ENCODE data around the gene CPS1.

Gene CPS1

DNA sequence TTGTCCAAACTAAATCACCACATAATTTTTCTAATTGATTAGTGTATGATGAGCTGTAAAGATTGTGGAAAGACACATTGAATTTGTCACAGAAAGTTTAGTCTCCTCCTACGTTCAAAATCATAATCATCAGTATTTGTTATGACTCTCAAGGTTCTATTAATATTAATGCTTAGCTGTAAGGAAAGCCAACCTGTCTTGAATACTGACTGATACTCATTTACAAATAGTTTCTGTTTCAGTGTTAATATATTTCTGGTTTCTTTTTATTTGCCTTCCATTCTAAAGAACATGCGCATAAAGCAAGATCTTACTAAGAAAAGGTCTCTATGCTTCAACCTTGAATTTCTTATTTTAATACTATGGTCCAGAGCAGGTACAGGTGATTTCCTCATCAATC lies 55.1 kb downstream of the CPS1 start:
- DNase-seq: no peak

DNA sequence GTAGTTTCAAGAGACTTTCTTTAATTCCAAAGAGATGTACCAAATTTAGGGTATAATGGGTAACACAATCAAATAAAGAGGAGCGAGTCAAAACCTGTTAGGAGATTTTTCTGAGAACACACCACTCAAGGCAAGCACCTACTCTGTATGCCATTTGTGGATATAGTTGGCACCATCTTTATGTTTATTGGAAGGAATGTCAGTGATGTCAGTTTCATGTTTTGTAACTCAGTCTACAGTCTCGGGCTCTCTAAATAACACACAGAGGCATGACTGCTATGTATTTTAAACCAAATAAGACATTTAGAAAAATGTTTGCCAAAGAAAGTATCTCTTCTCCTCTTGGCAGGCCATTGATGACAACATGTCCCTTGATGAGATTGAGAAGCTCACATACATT lies 59.7 kb downstream of the CPS1 start:
- DNase-seq: no peak

DNA sequence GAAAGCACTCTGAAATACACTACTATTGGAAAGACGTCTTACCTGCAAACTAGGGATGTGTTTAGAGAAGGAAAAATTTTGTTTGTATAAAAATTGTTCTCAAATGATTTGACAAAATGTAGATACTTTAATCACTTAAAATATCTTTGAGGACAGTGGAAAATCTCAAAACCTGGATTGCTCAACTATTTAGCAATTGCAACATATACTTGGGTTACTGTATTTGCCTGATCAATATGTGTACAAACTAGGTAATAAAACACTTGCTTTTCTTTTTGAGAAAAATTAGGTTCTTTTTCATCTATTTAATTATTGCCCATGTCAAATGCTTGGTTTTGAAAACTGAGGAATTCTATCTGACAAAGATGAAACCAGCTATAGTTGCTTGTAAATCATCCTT lies 60.9 kb downstream of the CPS1 start:
- DNase-seq: no peak

DNA sequence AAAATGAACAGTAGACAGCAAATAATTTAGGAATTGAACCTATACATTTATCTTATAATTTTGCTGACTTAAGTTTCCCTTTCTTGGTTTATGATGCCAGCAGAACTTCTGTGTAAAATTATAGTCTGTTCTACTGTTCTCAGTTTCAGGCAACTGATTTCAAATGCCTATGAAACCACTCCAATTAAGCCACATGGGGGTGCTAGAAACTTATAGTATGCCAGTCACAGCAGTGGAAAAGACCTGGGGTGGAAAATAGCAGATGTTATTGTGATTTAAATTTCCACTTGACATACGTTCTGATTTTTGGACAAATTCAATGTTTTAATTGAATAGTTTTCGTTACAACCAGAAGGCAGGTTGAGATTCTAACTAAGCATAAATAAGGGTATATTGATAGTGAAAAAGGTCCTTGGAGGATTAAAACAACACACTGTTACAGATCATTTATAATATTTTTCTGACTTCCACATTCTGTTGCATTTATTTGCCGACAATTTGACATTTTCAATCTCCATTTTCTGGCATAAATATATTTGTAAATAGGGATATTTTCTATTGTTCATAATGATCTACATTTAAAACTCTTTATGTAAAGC lies 61.4 kb downstream of the CPS1 start:
- DNase-seq: no peak

DNA sequence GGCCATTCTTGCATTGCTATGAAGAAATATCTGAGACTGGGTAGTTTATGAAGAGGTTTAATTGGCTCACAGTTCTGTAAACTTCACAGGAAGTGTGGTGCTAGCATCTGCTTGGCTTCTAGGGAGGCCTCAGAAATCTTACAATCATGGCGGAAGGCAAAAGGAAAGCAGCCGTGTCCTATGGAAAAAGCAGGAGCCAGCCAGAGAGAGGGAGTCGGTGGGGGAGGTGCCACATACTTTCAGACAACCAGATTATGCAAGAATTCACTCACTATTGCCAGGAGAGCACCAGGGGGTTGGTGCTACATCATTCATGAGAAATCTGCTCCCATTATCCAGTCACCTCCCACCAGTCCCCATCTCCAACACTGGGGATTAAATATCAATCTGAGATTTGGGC lies 64.1 kb downstream of the CPS1 start:
- DNase-seq: no peak

DNA sequence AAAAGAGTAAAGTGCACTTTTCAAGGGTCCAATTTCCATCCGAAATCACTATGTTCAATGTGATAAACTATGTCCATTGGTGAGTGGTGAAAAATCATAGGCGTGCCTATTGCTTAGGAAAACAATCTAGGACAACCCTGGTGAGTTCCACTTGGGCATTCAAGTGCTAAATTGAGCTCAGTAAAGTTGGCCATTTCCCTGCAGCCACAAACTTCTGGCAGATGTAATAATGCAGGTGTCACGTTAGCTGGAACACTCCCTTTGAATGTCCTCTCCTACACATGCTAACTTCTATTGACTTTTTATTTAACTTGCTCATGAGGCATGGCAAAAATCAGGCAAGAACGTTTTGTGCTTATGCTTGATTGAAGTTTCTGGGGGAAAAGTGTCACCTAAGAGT lies 67.1 kb downstream of the CPS1 start:
- DNase-seq: no peak

DNA sequence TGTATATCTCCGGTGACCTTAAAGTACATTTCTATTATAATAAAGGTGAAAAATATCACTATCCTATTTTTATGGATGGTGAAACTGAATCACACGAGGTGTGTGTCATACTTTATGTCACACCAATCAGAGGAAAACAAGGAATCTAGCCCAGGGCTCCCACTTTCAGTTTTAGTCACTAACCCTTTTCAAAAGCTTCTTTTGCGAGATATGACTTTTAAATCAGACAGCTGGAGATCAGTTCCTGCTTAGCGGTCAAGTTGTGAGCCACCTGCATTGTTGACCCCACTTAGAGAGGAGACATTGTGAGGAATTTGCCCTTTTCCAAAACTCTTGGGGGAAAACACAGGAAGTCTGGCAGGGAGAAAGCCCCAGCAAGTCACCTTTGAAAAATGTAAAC lies 70.5 kb downstream of the CPS1 start:
- no peak for DNase-seq

DNA sequence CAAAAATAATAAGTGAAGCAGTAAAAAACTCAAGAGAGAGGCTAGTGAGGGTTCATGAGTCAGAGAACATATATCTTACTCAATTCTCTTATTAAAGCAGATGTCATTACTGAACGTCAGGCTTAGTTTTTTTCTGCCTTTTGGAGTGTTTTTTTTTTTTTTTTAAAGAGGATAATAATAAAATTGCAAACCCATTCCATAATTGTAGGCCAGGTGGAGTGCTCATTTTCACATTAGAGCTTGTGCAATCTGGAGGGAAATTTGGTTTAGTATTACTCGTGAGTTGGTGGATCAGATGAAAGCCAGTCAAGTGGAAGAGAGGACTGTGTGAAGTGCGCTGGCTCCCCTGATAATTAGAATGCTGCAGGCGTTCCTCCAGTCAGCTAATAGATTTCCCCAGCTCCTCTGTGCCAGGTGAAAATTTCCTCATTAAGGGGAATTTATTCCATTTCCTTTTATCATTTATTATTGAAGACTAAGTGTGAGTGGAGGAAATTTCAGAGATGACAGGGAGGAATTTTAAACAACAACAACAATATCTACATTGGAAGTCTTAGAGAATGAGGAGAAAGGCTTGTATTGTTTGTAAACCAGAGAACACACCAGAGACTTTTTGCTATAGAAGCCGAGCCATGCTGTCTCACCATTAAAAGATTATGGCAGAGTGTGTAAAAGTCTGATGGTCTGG lies 74.6 kb downstream of the CPS1 start:
- DNase-seq: no peak

DNA sequence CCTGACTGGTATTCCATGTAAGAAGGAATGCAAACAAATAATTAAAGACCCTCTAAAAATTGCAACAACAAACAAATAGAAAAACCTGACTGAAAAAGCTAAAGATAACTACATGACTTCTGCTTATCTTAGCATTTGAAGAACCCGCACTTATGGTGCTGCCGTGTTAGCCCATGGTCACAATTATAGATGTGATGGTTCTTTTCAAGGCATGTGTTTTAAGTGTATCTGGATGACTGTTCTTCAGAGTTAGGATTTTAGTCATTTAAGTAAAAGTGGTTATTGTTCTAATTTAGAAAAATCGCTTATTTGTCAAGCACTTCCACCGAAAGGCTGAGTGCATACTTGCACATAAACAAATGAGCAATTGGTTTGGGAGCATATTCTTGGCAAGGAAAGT lies 77.3 kb downstream of the CPS1 start:
- no peak for DNase-seq

DNA sequence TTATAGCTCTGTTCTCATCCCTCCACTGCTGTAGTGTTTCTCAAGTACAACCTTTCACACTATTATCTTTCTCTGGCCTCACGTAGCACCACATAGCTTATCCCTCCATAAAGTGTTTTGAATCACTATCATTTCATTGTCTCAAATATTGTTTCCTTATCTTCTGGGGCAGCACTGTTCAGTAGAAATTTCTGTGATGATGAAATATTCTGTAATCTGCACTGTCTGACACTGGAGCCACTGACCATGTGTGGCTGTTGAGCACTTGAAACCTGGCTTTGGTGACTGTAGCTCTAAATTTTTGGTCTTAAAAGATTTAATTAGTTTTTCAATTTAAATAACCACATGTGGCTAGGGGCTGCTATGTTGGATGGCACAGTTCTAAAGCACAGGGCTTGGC lies 78.9 kb downstream of the CPS1 start:
- no peak for DNase-seq

DNA sequence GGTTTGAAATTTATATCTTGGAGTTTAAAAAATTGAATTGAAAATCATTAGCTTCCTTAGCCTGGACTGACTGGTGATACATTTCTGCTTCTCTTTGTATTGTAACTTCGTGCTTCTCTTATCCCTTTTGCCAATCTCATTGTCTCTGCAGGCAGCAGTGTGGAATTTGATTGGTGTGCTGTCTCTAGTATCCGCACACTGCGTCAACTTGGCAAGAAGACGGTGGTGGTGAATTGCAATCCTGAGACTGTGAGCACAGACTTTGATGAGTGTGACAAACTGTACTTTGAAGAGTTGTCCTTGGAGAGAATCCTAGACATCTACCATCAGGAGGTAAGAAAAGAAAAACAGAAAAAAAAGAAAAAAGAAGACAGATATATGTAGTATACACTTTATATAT lies 85.9 kb downstream of the CPS1 start:
- no peak for DNase-seq

DNA sequence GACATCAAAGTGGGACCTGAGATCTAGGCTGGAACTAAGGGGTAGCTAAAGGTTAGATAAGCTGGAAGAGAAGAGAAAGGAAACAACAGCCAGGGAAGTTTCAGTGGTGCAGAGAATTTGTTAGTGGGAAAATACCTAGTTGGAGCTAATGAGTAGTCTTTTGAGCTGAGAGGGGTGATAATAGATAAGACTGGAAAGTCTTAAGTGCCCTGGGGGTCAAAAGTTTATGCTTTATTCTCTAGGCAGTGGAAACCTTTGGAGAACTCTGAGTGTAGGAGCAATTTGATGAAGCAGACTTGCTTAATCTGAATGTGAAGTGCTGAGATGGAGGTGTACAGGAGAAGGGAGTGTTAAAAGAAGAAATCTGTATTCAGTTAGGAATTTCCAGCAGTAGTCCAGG lies 90.8 kb downstream of the CPS1 start:
- DNase-seq: no peak

DNA sequence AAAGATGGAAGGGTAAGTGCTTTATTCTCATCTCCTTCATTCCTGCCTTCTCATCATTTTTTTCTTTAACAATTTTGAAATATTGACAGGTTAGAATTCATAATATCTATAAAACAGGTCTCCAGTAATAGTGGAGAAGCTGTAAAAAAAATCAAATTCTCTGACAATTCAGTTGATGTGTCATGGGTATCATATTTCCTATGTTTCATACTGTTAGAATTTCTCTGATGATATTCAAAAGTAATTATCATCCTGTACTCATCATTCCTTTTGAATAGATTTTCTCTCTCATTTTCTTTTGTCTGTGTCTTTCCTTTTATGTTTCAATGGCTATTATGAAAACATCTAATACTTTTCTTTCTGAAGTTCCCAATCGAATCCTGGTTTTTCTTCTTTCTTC lies 97.7 kb downstream of the CPS1 start:
- DNase-seq: no peak

DNA sequence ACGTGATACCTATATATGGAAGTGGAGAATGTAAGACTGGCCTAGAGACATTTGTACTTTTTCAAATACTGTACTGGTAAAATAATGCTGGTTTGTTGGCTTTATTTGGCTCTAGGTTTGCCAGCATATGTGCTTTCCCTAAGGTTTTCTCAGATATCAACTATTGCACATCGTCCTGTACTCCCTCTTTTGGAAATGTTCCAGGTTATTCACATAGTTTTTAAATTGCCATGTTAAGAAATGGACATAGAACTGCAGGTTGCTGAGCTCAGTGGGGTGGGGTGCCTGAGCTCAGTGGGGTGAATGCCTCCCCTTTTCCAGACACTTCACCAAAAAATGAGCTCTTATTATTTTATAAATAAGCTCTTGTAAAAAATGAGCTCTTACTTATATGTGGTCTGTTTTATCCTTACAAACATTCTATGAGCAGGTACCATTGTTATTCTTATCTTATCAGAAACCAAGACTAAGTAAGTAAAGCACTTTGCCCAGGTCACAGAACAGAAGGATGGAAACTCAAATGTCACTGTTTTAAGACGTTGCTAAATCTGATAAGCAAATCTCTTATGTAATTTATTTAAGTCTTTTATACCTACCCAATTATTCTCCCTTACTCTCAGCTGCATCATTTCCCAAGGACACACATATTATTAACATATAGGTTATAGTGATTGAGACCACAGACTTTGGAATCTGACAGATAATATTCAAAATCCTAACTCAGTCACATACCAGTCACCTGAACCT lies 99.0 kb downstream of the CPS1 start:
- DNase-seq: no peak

DNA sequence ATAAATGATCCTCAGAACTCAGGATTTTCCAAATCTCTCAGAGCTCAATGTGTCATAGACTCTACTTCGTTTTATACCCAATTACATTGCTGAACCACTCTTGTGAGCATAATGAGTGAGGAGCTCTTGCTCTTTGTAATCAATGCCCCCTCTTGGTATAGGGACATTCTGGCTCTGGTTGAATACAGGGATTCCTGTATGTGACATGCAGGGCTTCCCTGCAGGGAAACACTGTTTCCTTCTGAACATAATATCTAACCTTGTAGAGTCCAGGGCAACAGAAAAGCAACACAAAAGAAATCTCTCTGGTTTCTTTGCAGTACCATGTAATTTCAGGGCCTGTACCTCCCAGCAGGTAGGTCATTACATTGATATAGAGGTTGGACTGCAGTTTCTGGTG lies 101.5 kb downstream of the CPS1 start:
- no peak for DNase-seq

DNA sequence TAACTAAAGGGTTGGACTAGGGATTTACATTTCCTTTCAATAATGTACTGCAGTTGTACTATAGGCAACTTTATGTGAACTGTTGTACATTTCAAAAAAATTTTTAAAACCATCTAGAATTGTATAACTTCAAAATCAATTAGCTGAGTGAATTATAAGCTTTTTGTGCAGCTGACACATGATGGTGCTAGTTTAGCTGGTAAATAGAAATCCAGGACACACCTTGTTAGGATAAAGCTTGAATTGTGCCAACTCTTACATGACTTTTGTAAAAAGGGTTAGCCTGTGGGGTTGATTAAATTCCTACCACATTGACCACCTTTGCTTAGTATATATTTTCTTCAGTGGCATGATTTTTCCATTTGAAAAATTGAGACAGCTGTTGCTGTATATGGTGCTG lies 104.4 kb downstream of the CPS1 start:
- DNase-seq: no peak

DNA sequence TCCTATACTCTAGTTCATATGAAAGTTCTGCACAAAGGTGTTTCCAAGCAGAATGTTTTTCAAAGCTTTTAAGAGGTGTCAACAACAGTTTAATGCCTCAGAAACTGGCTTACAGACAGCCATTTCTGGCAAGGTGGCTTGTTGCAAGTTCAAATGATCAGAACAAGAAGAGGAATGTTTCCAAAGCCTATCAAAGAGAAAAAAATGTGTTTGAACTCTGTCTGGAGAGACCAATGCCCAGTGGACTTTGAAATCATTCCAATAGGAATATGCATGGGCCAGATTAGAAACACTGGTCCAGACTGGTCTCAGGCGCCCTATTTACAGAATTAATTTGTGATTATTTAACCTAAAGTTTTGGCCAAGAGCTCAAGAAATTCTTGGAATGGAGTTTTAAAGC lies 106.2 kb downstream of the CPS1 start:
- DNase-seq: no peak

DNA sequence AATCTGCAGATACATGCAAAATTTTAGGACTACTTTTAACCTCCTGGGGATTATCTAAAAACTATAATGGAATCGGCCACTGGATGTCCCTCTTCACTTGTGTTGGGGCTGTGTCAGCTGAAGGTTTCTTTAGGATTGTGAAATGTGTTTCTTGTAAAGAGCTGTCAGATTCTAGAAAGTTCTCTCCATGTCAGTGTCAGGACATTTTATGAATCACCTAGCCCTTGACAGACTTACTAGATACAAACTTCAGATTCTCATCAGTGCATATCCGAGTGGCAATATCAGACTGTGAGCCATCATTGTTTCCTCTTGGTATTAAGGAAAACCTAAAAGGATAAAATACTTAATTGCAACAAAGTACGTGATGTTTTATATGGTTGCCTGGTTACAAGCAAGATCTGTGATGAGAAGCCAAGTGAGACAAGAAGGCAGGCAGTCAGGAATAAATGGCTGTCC lies 107.3 kb downstream of the CPS1 start:
- no peak for DNase-seq

DNA sequence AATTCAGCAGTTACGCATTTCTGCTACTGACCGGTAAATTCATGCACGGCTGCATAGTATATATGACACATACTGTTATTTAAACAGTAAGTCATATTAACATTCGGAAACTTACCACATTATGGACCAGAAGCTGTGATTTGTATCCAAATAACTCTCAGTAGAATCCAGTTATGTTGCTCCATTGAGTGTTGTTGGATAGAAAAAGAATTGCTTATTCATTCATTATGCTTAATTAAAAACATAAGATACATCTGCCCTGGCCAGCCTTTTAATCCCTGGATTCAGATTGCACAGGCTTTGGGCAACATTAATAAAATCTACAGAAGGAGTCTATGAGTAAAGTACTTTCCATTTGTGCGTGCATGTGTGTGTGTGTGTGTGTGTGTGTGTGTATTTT lies 111.3 kb downstream of the CPS1 start:
- DNase-seq: no peak

DNA sequence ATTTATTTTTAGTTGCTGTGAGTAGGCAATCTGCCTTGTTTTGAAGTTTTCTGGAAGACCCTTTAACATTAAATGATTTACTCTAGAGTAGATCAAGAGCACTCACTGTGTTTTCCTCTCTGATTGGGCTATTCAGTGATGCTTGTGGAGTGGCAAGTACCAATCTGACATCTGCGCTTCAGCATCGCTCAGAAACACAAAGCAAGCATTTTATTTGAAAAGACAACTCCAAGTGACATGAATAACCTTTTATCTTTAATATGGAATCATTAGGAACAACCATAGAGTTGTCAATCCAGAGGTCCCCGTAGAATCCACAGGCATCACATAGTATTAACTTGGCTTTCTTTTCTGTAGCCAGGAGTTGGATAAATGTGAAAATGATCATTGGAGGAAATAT lies 114.7 kb downstream of the CPS1 start:
- DNase-seq: no peak

DNA sequence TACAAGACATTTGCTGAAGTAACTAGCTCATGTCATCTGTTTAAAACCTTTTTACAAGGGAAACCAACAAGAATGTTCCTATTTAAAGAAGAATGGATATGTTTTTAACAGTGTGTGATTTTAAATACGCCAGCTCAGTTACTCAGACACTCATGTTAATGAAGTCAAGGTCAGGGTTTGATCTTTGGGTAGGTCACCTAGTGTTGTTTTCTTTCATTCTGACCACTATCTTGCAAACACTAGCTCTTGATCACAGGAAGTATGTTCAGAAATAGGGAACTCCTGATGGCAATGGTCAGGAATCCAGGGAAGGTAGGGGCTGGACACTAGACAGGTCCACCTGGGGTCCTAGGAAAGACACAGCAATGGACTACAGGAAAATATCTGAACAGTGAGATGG lies 116.7 kb downstream of the CPS1 start:
- DNase-seq: no peak

DNA sequence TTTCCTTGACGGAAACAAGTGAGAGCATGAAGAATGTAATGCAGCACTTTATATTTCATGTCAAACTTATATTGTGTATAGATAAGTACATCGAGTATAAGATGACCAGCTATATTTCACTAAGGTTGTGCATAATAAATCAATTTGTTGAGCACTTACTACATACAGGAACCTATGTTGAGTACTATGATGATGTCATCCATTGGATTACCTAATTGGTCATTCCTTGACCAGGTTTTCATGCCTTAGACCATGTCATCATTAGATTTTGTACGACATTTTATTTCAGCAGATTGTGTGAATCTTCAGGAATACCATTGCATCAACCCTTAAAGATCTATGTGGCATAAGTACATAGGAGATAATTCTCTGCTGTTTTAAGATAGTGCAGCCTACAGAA lies 119.7 kb downstream of the CPS1 start:
- no peak for DNase-seq

DNA sequence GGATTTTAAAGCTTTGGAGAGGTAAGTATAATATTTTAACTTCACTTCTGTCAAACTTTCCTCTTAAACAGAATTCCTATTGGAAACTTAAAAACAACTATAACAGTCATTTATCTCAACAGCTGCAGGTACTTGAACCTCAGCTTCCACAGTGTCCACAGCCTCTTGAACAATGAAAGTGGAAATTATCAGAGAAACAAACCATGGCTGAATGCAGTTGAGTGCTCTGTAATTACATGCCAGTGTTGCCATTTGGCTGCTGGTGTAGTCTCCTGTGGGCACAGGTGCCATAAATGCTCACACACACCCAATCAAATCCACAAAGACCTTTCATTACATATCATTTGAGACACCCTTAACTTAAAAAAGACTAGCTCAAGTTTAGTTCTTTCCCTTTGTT lies 125.1 kb downstream of the CPS1 start:
- no peak for DNase-seq

DNA sequence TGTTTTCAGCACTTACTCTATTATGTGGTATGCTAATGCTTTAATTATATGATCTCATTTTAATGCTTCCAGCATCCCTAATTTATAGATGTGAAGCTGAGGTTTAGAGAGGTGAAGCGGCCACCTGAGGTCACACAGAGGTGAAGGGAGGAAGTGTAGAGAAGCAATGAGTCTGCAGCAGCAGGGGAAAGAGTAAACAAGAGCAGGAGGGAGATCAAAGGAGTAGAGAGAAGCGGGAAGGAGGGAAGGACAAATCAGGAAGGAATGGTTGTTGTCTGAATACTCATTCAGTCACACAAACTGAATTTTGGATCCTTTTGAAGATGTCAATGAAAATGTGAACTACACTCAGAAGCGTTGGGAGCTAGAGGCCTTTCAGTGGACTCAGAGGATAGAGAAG lies 130.0 kb downstream of the CPS1 start:
- no peak for DNase-seq

All from activated gamma-delta T cell (primary cell).